Suppressor macrophage treated with lipopolysaccharide for 4 hours (primary cell): ENCODE measurements around the gene STK17A.
A peak's percentile ranks its signal among the peaks of the same experiment; 100 is the strongest.
"Not testable (repeated sequence)": the region's sequence is repeated elsewhere in the genome, so short reads cannot be mapped to it uniquely, and the experiment has no call there.

Experiments
- DNase-seq: peaks from one replicate; pipeline ENCODE4 v3.0.0-alpha.2; 2020

STK17A gene

GRCh38 chr7:43569424-43569823 lies 13.5 kb upstream of the STK17A start:
- peak; percentile 42 for DNase-seq

- DNase-seq: no peak
Observed at GRCh38 chr7:43570688-43571365, 12.1 kb upstream of the STK17A start.

GRCh38 chr7:43572516-43573049 lies 10.3 kb upstream of the STK17A start:
- DNase-seq: peak; percentile 97

GRCh38 chr7:43573832-43574231 lies 9.1 kb upstream of the STK17A start:
- DNase-seq: not testable (repeated sequence)

- DNase-seq: no peak
Observed at GRCh38 chr7:43575506-43575905, 7.4 kb upstream of the STK17A start.

- DNase-seq: peak; percentile 68
Observed at GRCh38 chr7:43576241-43576640, 6.7 kb upstream of the STK17A start.

- no peak for DNase-seq
Observed at GRCh38 chr7:43577485-43577951, 5.4 kb upstream of the STK17A start.

GRCh38 chr7:43583424-43584194 lies 701 bp downstream of the STK17A start:
- DNase-seq: peak; percentile 59

- peak; percentile 83 for DNase-seq
Observed at GRCh38 chr7:43584195-43584586, 1.3 kb downstream of the STK17A start.

- not testable (repeated sequence) for DNase-seq
Observed at GRCh38 chr7:43584733-43585132, 1.8 kb downstream of the STK17A start.

- peak; percentile 69 for DNase-seq
Observed at GRCh38 chr7:43585562-43585961, 2.7 kb downstream of the STK17A start.

GRCh38 chr7:43586251-43586900 lies 3.5 kb downstream of the STK17A start:
- no peak for DNase-seq

GRCh38 chr7:43588477-43589132 lies 5.7 kb downstream of the STK17A start:
- DNase-seq: no peak

- DNase-seq: no peak
Observed at GRCh38 chr7:43589133-43589478, 6.2 kb downstream of the STK17A start.

- DNase-seq: no peak
Observed at GRCh38 chr7:43589728-43590127, 6.8 kb downstream of the STK17A start.

- DNase-seq: peak; percentile 53
Observed at GRCh38 chr7:43590862-43591557, 8.1 kb downstream of the STK17A start.

GRCh38 chr7:43591558-43592180 lies 8.8 kb downstream of the STK17A start:
- DNase-seq: no peak

GRCh38 chr7:43592326-43592725 lies 9.4 kb downstream of the STK17A start:
- no peak for DNase-seq

- peak; percentile 44 for DNase-seq
Observed at GRCh38 chr7:43593010-43593409, 10.1 kb downstream of the STK17A start.

GRCh38 chr7:43594020-43594419 lies 11.1 kb downstream of the STK17A start:
- no peak for DNase-seq

GRCh38 chr7:43596426-43596825 lies 13.5 kb downstream of the STK17A start:
- not testable (repeated sequence) for DNase-seq

GRCh38 chr7:43600056-43600455 lies 17.1 kb downstream of the STK17A start:
- no peak for DNase-seq
